ENCODE data around the gene PKNOX2. TPM values are rescaled to one million over a fixed set of nuclear protein-coding genes. Genes with fewer than 3 reads are reported as not detected.

PKNOX2 gene
- total and polyA plus RNA-seq, 2 donors, result 4.7 to 6.5 TPM

- Histone ChIP-seq H3K4me3 (ENCODE audit: low read depth, low read length) (no peak overlapping the region), H3K27ac (ENCODE audit: low read depth) (no peak overlapping the region), H3K4me1 (ENCODE audit: insufficient read depth) (no peaks in the 10 kb centered on the region), H3K36me3 (ENCODE audit: insufficient read depth) (no peaks in the 10 kb centered on the region)
- 56% methylated on average over 7 of the region's 7 CpGs for WGBS
- no peak for DNase-seq (ENCODE audit: extremely low spot score)
These were observed 150.7 kb downstream of the PKNOX2 start for GRCh38 chr11:125315079-125315740.

- Histone ChIP-seq H3K27ac (ENCODE audit: low read depth) (no peak overlapping the region), H3K36me3 (ENCODE audit: insufficient read depth) (no peaks in the 10 kb centered on the region), H3K4me3 (ENCODE audit: low read depth, low read length) (no peak overlapping the region), H3K4me1 (ENCODE audit: insufficient read depth) (no peaks in the 10 kb centered on the region)
- DNase-seq (ENCODE audit: extremely low spot score), result no peak
- WGBS, result 78% methylated on average over 2 of the region's 2 CpGs
These were observed 152.9 kb downstream of the PKNOX2 start for GRCh38 chr11:125317416-125317815.

GRCh38 chr11:125319649-125320048, 155.1 kb downstream of the PKNOX2 start:
- Histone ChIP-seq H3K4me3 (ENCODE audit: low read depth, low read length) (no peak overlapping the region), H3K36me3 (ENCODE audit: insufficient read depth) (no peaks in the 10 kb centered on the region), H3K27ac (ENCODE audit: low read depth) (no peak overlapping the region), H3K4me1 (ENCODE audit: insufficient read depth) (no peaks in the 10 kb centered on the region)
- 89% methylated on average over 1 of the region's 1 CpG for WGBS
- no peak for DNase-seq (ENCODE audit: extremely low spot score)

- 82% methylated on average over 4 of the region's 4 CpGs for WGBS
- DNase-seq (ENCODE audit: extremely low spot score), result no peak
- Histone ChIP-seq H3K4me1 (ENCODE audit: insufficient read depth) (no peaks in the 10 kb centered on the region), H3K4me3 (ENCODE audit: low read depth, low read length) (no peak overlapping the region), H3K27ac (ENCODE audit: low read depth) (no peak overlapping the region), H3K36me3 (ENCODE audit: insufficient read depth) (no peaks in the 10 kb centered on the region)
These were observed 156.0 kb downstream of the PKNOX2 start for GRCh38 chr11:125320347-125321076.

GRCh38 chr11:125322289-125322688, 157.7 kb downstream of the PKNOX2 start:
- no peak for DNase-seq (ENCODE audit: extremely low spot score)
- 85% methylated on average over 8 of the region's 8 CpGs for WGBS

GRCh38 chr11:125325196-125325595, 160.6 kb downstream of the PKNOX2 start:
- WGBS, result 90% methylated on average over 3 of the region's 3 CpGs
- no peak for DNase-seq (ENCODE audit: extremely low spot score)
- H3K4me1 ChIP-seq (ENCODE audit: insufficient read depth), result no peaks in the 10 kb centered on the region
- H3K4me3 ChIP-seq (ENCODE audit: low read depth, low read length), result no peak overlapping the region
- H3K27ac ChIP-seq (ENCODE audit: low read depth), result no peak overlapping the region
- no peaks in the 10 kb centered on the region for H3K36me3 ChIP-seq (ENCODE audit: insufficient read depth)

More at GRCh38 chr11:125322289-125322688, 157.7 kb downstream of the PKNOX2 start:
- H3K4me1 ChIP-seq (ENCODE audit: insufficient read depth), result no peaks in the 10 kb centered on the region
- no peaks in the 10 kb centered on the region for H3K36me3 ChIP-seq (ENCODE audit: insufficient read depth)
- H3K4me3 ChIP-seq (ENCODE audit: low read depth, low read length), result no peak overlapping the region
- H3K27ac ChIP-seq (ENCODE audit: low read depth), result no peak overlapping the region

GRCh38 chr11:125326126-125326525, 161.6 kb downstream of the PKNOX2 start:
- DNase-seq (ENCODE audit: extremely low spot score), result no peak
- H3K4me1 ChIP-seq (ENCODE audit: insufficient read depth), result no peaks in the 10 kb centered on the region
- no peaks in the 10 kb centered on the region for H3K36me3 ChIP-seq (ENCODE audit: insufficient read depth)
- no peak overlapping the region for H3K27ac ChIP-seq (ENCODE audit: low read depth)
- 96% methylated on average over 4 of the region's 4 CpGs for WGBS
- no peak overlapping the region for H3K4me3 ChIP-seq (ENCODE audit: low read depth, low read length)

- Histone ChIP-seq H3K36me3 (ENCODE audit: insufficient read depth) (no peaks in the 10 kb centered on the region), H3K4me3 (ENCODE audit: low read depth, low read length) (no peak overlapping the region), H3K4me1 (ENCODE audit: insufficient read depth) (no peaks in the 10 kb centered on the region), H3K27ac (ENCODE audit: low read depth) (no peak overlapping the region)
- 64% methylated on average over 7 of the region's 7 CpGs for WGBS
- DNase-seq (ENCODE audit: extremely low spot score), result no peak
These were observed 163.1 kb downstream of the PKNOX2 start for GRCh38 chr11:125327518-125328224.

GRCh38 chr11:125328225-125328580, 163.7 kb downstream of the PKNOX2 start:
- WGBS, result 100% methylated on average over 1 of the region's 1 CpG
- DNase-seq (ENCODE audit: extremely low spot score), result no peak
- Histone ChIP-seq H3K27ac (ENCODE audit: low read depth) (no peak overlapping the region), H3K4me3 (ENCODE audit: low read depth, low read length) (no peak overlapping the region), H3K36me3 (ENCODE audit: insufficient read depth) (no peaks in the 10 kb centered on the region), H3K4me1 (ENCODE audit: insufficient read depth) (no peaks in the 10 kb centered on the region)

GRCh38 chr11:125329786-125330185, 165.2 kb downstream of the PKNOX2 start:
- no peak overlapping the region for H3K4me3 ChIP-seq (ENCODE audit: low read depth, low read length)
- H3K4me1 ChIP-seq (ENCODE audit: insufficient read depth), result no peaks in the 10 kb centered on the region
- DNase-seq (ENCODE audit: extremely low spot score), result no peak
- WGBS, result 62% methylated on average over 9 of the region's 9 CpGs
- no peak overlapping the region for H3K27ac ChIP-seq (ENCODE audit: low read depth)
- H3K36me3 ChIP-seq (ENCODE audit: insufficient read depth), result no peaks in the 10 kb centered on the region

- WGBS, result 92% methylated on average over 10 of the region's 10 CpGs
- Histone ChIP-seq H3K36me3 (ENCODE audit: insufficient read depth) (no peaks in the 10 kb centered on the region), H3K4me1 (ENCODE audit: insufficient read depth) (no peaks in the 10 kb centered on the region), H3K4me3 (ENCODE audit: low read depth, low read length) (no peak overlapping the region), H3K27ac (ENCODE audit: low read depth) (no peak overlapping the region)
- DNase-seq (ENCODE audit: extremely low spot score), result no peak
These were observed 166.1 kb downstream of the PKNOX2 start for GRCh38 chr11:125330462-125331325.

GRCh38 chr11:125331357-125332035, 166.9 kb downstream of the PKNOX2 start:
- Histone ChIP-seq H3K4me1 (ENCODE audit: insufficient read depth) (no peaks in the 10 kb centered on the region), H3K27ac (ENCODE audit: low read depth) (no peak overlapping the region), H3K4me3 (ENCODE audit: low read depth, low read length) (no peak overlapping the region), H3K36me3 (ENCODE audit: insufficient read depth) (no peaks in the 10 kb centered on the region)
- DNase-seq (ENCODE audit: extremely low spot score), result no peak
- 79% methylated on average over 9 of the region's 9 CpGs for WGBS

- H3K4me3 ChIP-seq (ENCODE audit: low read depth, low read length), result no peak overlapping the region
- no peak for DNase-seq (ENCODE audit: extremely low spot score)
- WGBS, result 93% methylated on average over 8 of the region's 8 CpGs
- H3K4me1 ChIP-seq (ENCODE audit: insufficient read depth), result no peaks in the 10 kb centered on the region
- H3K36me3 ChIP-seq (ENCODE audit: insufficient read depth), result no peaks in the 10 kb centered on the region
- H3K27ac ChIP-seq (ENCODE audit: low read depth), result no peak overlapping the region
These were observed 168.3 kb downstream of the PKNOX2 start for GRCh38 chr11:125332821-125333220.
